ENCODE results near the gene GNAI2. TPM values are rescaled to one million over a fixed set of nuclear protein-coding genes. Genes with fewer than 3 reads are reported as not detected.
"Not testable (repeated sequence)": the region's sequence is repeated elsewhere in the genome, so short reads cannot be mapped to it uniquely, and the experiment has no call there.

The GNAI2 gene
- total and polyA plus RNA-seq, 2 donors (not counting 3 experiments of a cell fraction or from before 2014, with no cell fraction given) = 767 to 1,875 TPM

- POLR2A ChIA-PET = interaction anchor here (0.6 kb wide), 1 partner anchor 198 kb away, joined by 4 read pairs; no protein-coding TSS in a partner anchor
- H3K9ac ChIP-seq (replicated peaks; ENCODE audit: extremely low read depth, insufficient read depth, low read length) = no peak overlapping the region
- H3K4me1 ChIP-seq (ENCODE audit: control insufficient read depth, extremely low read depth, insufficient read depth, low read length) = peaks cover 24% of the 10 kb centered on the region
- no peak overlapping the region for H3K4me3 ChIP-seq (replicated peaks in 1 of 3; ENCODE audit: insufficient read depth in 1 of 3, low read depth in 1 of 3, low read length in 3 of 3)
- no peaks in the 10 kb centered on the region for H3K9me1 ChIP-seq (replicated peaks; ENCODE audit: control insufficient read depth, extremely low read depth, insufficient read depth, low read length)
- dilution Hi-C loops (cut with MboI; ENCODE audit: extremely low pct_ligation_motif_present, low sequenced_read_pairs) = no loop called here
- no peak overlapping the region for H3K4me2 ChIP-seq (ENCODE audit: insufficient read depth, low read length)
- peaks cover 10 to 22% of the 10 kb centered on the region in 2 experiments for H3K36me3 ChIP-seq (ENCODE audit: control insufficient read depth in 2 of 2, extremely low read depth in 1 of 2, insufficient read depth in 2 of 2, low read length in 2 of 2)
- no peak overlapping the region for H3K27ac ChIP-seq (ENCODE audit: insufficient read depth, low read depth, low read length)
- peaks cover 10% of the 10 kb centered on the region for H3K79me2 ChIP-seq (ENCODE audit: control insufficient read depth, insufficient read depth, low read length)
- TF ChIP-seq CTCF (IDR thresholded peaks at IDR 0.05; ENCODE audit: extremely low read depth in 1 of 2, insufficient read depth in 1 of 2, low read depth in 1 of 2, low read length in 2 of 2) (no peak), FOS (IDR thresholded peaks at IDR 0.05; ENCODE audit: borderline replicate concordance, insufficient read depth, low read length) (no peak), JUN (IDR thresholded peaks at IDR 0.05; ENCODE audit: borderline replicate concordance, insufficient read depth, insufficient read length, low read depth) (no peak), POLR2A (IDR thresholded peaks at IDR 0.05; ENCODE audit: low read depth, low read length) (no peak), GATA2 (IDR thresholded peaks at IDR 0.05; ENCODE audit: insufficient read depth, insufficient read length, low read depth, low read length) (no peak), EZH2 (IDR thresholded peaks at IDR 0.05; ENCODE audit: borderline replicate concordance, low read depth, low read length, severe bottlenecking) (no peak), MYC (IDR thresholded peaks at IDR 0.05; ENCODE audit: low read depth, low read length) (no peak), POLR2AphosphoS5 (IDR thresholded peaks at IDR 0.05; ENCODE audit: insufficient read depth, low read depth, low read length) (no peak), MAX (IDR thresholded peaks at IDR 0.05; ENCODE audit: insufficient read depth, insufficient read length) (no peak)
- H2AFZ ChIP-seq (ENCODE audit: low read depth, low read length) = no peak overlapping the region
- no peaks in the 10 kb centered on the region for H3K27me3 ChIP-seq (ENCODE audit: control insufficient read depth in 2 of 2, insufficient read depth in 2 of 2, low read length in 2 of 2)
- FAIRE-seq (no peak), DNase-seq (ENCODE audit: low read depth, low spot score) (no peak)
- no peaks in the 10 kb centered on the region for H4K20me1 ChIP-seq (replicated peaks; ENCODE audit: control insufficient read depth, extremely low read depth, insufficient read depth, low read length)
- no TSS peak for BruUV-seq (replicated peaks)
- no peaks in the 10 kb centered on the region for H3K9me3 ChIP-seq (replicated peaks; ENCODE audit: control insufficient read depth, insufficient read depth, low read length)
- intact Hi-C loops (cut with micrococcal nuclease) = loop anchor here (2.0 to 10.0 kb wide), 2 partner anchors 15 to 137 kb away; no protein-coding TSS in a partner anchor
- CTCF ChIA-PET = interaction anchor here (0.9 to 3.6 kb wide), 3 partner anchors 15 to 68 kb away, joined by 3 to 28 read pairs (median 4); partner anchors contain the start of gene GNAT1
Measured at GRCh38 chr3:50261505-50261904, 25.5 kb downstream of the GNAI2 start.

GRCh38 chr3:50262200-50262599 is 26.2 kb downstream of the GNAI2 start:
- H3K9me3 ChIP-seq (replicated peaks; ENCODE audit: control insufficient read depth, insufficient read depth, low read length); H3K27me3 ChIP-seq (ENCODE audit: control insufficient read depth in 2 of 2, insufficient read depth in 2 of 2, low read length in 2 of 2); H3K4me3 ChIP-seq (replicated peaks in 1 of 3; ENCODE audit: insufficient read depth in 1 of 3, low read depth in 1 of 3, low read length in 3 of 3); DNase-seq (ENCODE audit: low read depth, low spot score); H3K27ac ChIP-seq (ENCODE audit: insufficient read depth, low read depth, low read length); BruUV-seq (replicated peaks); H3K9me1 ChIP-seq (replicated peaks; ENCODE audit: control insufficient read depth, extremely low read depth, insufficient read depth, low read length); H3K9ac ChIP-seq (replicated peaks; ENCODE audit: extremely low read depth, insufficient read depth, low read length); H3K4me2 ChIP-seq (ENCODE audit: insufficient read depth, low read length); H3K79me2 ChIP-seq (ENCODE audit: control insufficient read depth, insufficient read depth, low read length); POLR2A ChIA-PET; H4K20me1 ChIP-seq (replicated peaks; ENCODE audit: control insufficient read depth, extremely low read depth, insufficient read depth, low read length); dilution Hi-C loops (cut with MboI; ENCODE audit: extremely low pct_ligation_motif_present, low sequenced_read_pairs); H2AFZ ChIP-seq (ENCODE audit: low read depth, low read length); FAIRE-seq: not testable (repeated sequence)
- CTCF ChIA-PET = interaction anchor here (0.9 to 1.5 kb wide), 2 partner anchors 16 to 36 kb away, joined by 3 to 4 read pairs; no protein-coding TSS in a partner anchor
- Histone ChIP-seq H3K36me3 (ENCODE audit: control insufficient read depth in 2 of 2, extremely low read depth in 1 of 2, insufficient read depth in 2 of 2, low read length in 2 of 2) (peaks cover 3 to 15% of the 10 kb centered on the region in 2 experiments), H3K4me1 (ENCODE audit: control insufficient read depth, extremely low read depth, insufficient read depth, low read length) (peaks cover 22% of the 10 kb centered on the region)
- intact Hi-C loops (cut with micrococcal nuclease) = loop anchor here (10.0 kb wide), 1 partner anchor 137 kb away; no protein-coding TSS in a partner anchor

All from endothelial cell of umbilical vein (primary cell).